Neural progenitor cell (in vitro differentiated cells): ENCODE results near the gene OTOP3. TPM values are rescaled to one million over a fixed set of nuclear protein-coding genes. Genes with fewer than 3 reads are reported as not detected.
A peak's percentile ranks its signal among the peaks of the same experiment; 100 is the strongest.

Experiments
- DNase-seq: peaks from one replicate; pipeline ENCODE4 v3.0.0-alpha.2; 2016; ENCODE audit warnings: low spot score
- H2AFZ ChIP-seq: fragments of 200-600 bp; sonication (generic); replicated peaks from 2 replicates; pipeline ENCODE4 v1.6.1; 2016; ENCODE audit warnings: antibody characterized with exemption
- H3F3A ChIP-seq: fragments of 200-600 bp; sonication (generic); 2 replicates; pipeline ENCODE4 v1.6.1; 2016; ENCODE audit warnings: antibody characterized with exemption, low read depth
- H3K27ac ChIP-seq: fragments of 200-600 bp; sonication (generic); 2 replicates; pipeline ENCODE4 v1.5.1; 2016; ENCODE audit warnings: mild to moderate bottlenecking
- H3K27me3 ChIP-seq: fragments of 200-600 bp; sonication (generic); 2 replicates; pipeline ENCODE4 v1.6.1; 2016; ENCODE audit warnings: mild to moderate bottlenecking, moderate library complexity
- H3K36me3 ChIP-seq: fragments of 200-600 bp; sonication (generic); 2 replicates; pipeline ENCODE4 v1.5.1; 2016
- H3K4me1 ChIP-seq: fragments of 200-600 bp; sonication (generic); 2 replicates; pipeline ENCODE4 v1.6.1; 2016; ENCODE audit warnings: mixed run types
- H3K4me2 ChIP-seq: fragments of 200-600 bp; sonication (generic); 2 replicates; pipeline ENCODE4 v1.6.1; 2016
- H3K4me3 ChIP-seq: fragments of 200-600 bp; sonication (generic); 2 replicates; pipeline ENCODE4 v1.5.1; 2016
- H3K79me2 ChIP-seq: fragments of 200-600 bp; sonication (generic); 2 replicates; pipeline ENCODE4 v1.6.1; 2016; ENCODE audit warnings: low read depth
- H3K9ac ChIP-seq: fragments of 200-600 bp; sonication (generic); 2 replicates; pipeline ENCODE4 v1.6.1; 2016
- H3K9me3 ChIP-seq: fragments of 200-600 bp; sonication (generic); 2 replicates; pipeline ENCODE4 v1.5.1; 2016; ENCODE audit warnings: low read depth
- H4K20me1 ChIP-seq: fragments of 200-600 bp; sonication (generic); 2 replicates; pipeline ENCODE4 v1.6.1; 2016; ENCODE audit warnings: low read depth
- H3K27ac Mint-ChIP-seq: 3 replicates; pipeline ENCODE4 v1.8.0; 2021; ENCODE audit warnings: mixed read lengths
- H3K27me3 Mint-ChIP-seq: 2 replicates; pipeline ENCODE4 v1.8.0; 2022; ENCODE audit warnings: low read depth, mild to moderate bottlenecking, inconsistent platforms, moderate library complexity, mixed read lengths; ENCODE audit not compliant: insufficient read depth
- H3K36me3 Mint-ChIP-seq: 3 replicates; pipeline ENCODE4 v1.8.0; 2021; ENCODE audit warnings: mixed read lengths
- H3K4me1 Mint-ChIP-seq: 3 replicates; pipeline ENCODE4 v1.8.0; 2021; ENCODE audit warnings: mixed read lengths
- H3K4me3 Mint-ChIP-seq: 3 replicates; pipeline ENCODE4 v1.8.0; 2021; ENCODE audit warnings: mild to moderate bottlenecking, moderate library complexity, mixed read lengths
- H3K9me3 Mint-ChIP-seq: 3 replicates; pipeline ENCODE4 v1.8.0; 2020; ENCODE audit warnings: mixed read lengths
- CTCF ChIP-seq: fragments of 200-600 bp; sonication (generic); IDR thresholded peaks from 2 replicates; pipeline ENCODE4 v1.5.1; 2017; ENCODE audit warnings: antibody characterized with exemption, mild to moderate bottlenecking
- EZH2 ChIP-seq: fragments of 200-600 bp; sonication (generic); IDR thresholded peaks from 2 replicates; pipeline ENCODE4 v1.6.1; 2017; ENCODE audit warnings: antibody characterized with exemption, mild to moderate bottlenecking, moderate library complexity
- EZH2phosphoT487 ChIP-seq: fragments of 200-600 bp; sonication (generic); IDR thresholded peaks from 2 replicates; pipeline ENCODE4 v1.6.1; 2017; ENCODE audit warnings: antibody characterized with exemption
- total RNA-seq: library from RNA; depleted of rRNA; stranded (reverse); fragments of >200 nt; gene quantifications from 2 replicates; pipeline ENCODE4 v1.2.3, GENCODE V29; 2015; ENCODE audit warnings: low replicate concordance

Gene OTOP3
- total RNA-seq, 1 donor from 2014 or later: not detected

GRCh38 chr17:74919440-74920305, 16.0 kb upstream of the OTOP3 start:
- no peak overlapping the region for H3K27ac Mint-ChIP-seq
- Histone ChIP-seq H4K20me1 (no peaks in the 10 kb centered on the region), H3K36me3 (no peaks in the 10 kb centered on the region), H3K27ac (no peak overlapping the region), H2AFZ (no peak overlapping the region), H3K27me3 (peaks cover 34% of the 10 kb centered on the region), H3K4me3 (no peak overlapping the region), H3K79me2 (no peaks in the 10 kb centered on the region), H3K9me3 (no peaks in the 10 kb centered on the region), H3K4me1 (peaks cover 19% of the 10 kb centered on the region), H3K4me2 (no peak overlapping the region), H3F3A (no peaks in the 10 kb centered on the region), H3K9ac (no peak overlapping the region)
- peak; percentile 56 for DNase-seq
- no peak overlapping the region for H3K4me3 Mint-ChIP-seq
- TF ChIP-seq EZH2phosphoT487: no peak
- TF ChIP-seq CTCF: peak; percentile 33
- no peak for TF ChIP-seq EZH2
- H3K36me3 Mint-ChIP-seq: no peaks in the 10 kb centered on the region
- H3K9me3 Mint-ChIP-seq: no peaks in the 10 kb centered on the region
- peaks cover 32% of the 10 kb centered on the region for H3K27me3 Mint-ChIP-seq
- peaks cover 20% of the 10 kb centered on the region for H3K4me1 Mint-ChIP-seq

- Histone ChIP-seq H3K4me2 (no peak overlapping the region), H3K27me3 (peaks cover 40% of the 10 kb centered on the region), H3K79me2 (no peaks in the 10 kb centered on the region), H3K9me3 (no peaks in the 10 kb centered on the region), H3K4me3 (no peak overlapping the region), H2AFZ (no peak overlapping the region), H3F3A (no peaks in the 10 kb centered on the region), H3K9ac (no peak overlapping the region), H4K20me1 (peaks cover 3% of the 10 kb centered on the region), H3K36me3 (no peaks in the 10 kb centered on the region), H3K4me1 (peaks cover 21% of the 10 kb centered on the region), H3K27ac (no peak overlapping the region)
- Mint-ChIP-seq H3K27ac (no peak overlapping the region), H3K4me1 (peaks cover 20% of the 10 kb centered on the region), H3K9me3 (no peaks in the 10 kb centered on the region), H3K27me3 (peaks cover 37% of the 10 kb centered on the region), H3K36me3 (no peaks in the 10 kb centered on the region), H3K4me3 (peak overlapping the region; percentile 30)
- TF ChIP-seq EZH2: no peak
- TF ChIP-seq CTCF: no peak
- TF ChIP-seq EZH2phosphoT487: no peak
- DNase-seq: no peak
Observed at GRCh38 chr17:74920306-74920620, 15.4 kb upstream of the OTOP3 start.

GRCh38 chr17:74920642-74921025, 15.1 kb upstream of the OTOP3 start:
- Histone ChIP-seq H3K9ac (no peak overlapping the region), H3K4me1 (peaks cover 21% of the 10 kb centered on the region), H2AFZ (no peak overlapping the region), H3K4me2 (no peak overlapping the region), H3F3A (no peaks in the 10 kb centered on the region), H3K9me3 (no peaks in the 10 kb centered on the region), H3K36me3 (no peaks in the 10 kb centered on the region), H3K27me3 (peaks cover 44% of the 10 kb centered on the region), H3K79me2 (no peaks in the 10 kb centered on the region), H3K4me3 (no peak overlapping the region), H4K20me1 (peaks cover 3% of the 10 kb centered on the region), H3K27ac (no peak overlapping the region)
- TF ChIP-seq EZH2phosphoT487: no peak
- TF ChIP-seq CTCF: no peak
- no peak for TF ChIP-seq EZH2
- Mint-ChIP-seq H3K4me3 (no peak overlapping the region), H3K9me3 (no peaks in the 10 kb centered on the region), H3K4me1 (peaks cover 20% of the 10 kb centered on the region), H3K27ac (peak overlapping the region; percentile 51), H3K27me3 (peaks cover 41% of the 10 kb centered on the region), H3K36me3 (no peaks in the 10 kb centered on the region)
- no peak for DNase-seq
